Activated effector memory CD4-positive, alpha-beta T cell treated with Interleukin-2 at 50 U/mL for 16 hours (primary cell): ENCODE measurements around the gene CHRNA9.

Experiments used
- DNase-seq: peaks from one replicate; pipeline ENCODE4 v3.0.0-alpha.2; 2020

The CHRNA9 gene

GRCh38 chr4:40347472-40347871 is 12.3 kb downstream of the CHRNA9 start:
- no peak for DNase-seq

- no peak for DNase-seq
Observed at GRCh38 chr4:40348000-40348399, 12.9 kb downstream of the CHRNA9 start.

GRCh38 chr4:40349561-40350198 is 14.5 kb downstream of the CHRNA9 start:
- DNase-seq, result no peak

- DNase-seq, result no peak
Observed at GRCh38 chr4:40350627-40351227, 15.6 kb downstream of the CHRNA9 start.

GRCh38 chr4:40354158-40354557 is 19.0 kb downstream of the CHRNA9 start:
- DNase-seq, result no peak

GRCh38 chr4:40355131-40355530 is 20.0 kb downstream of the CHRNA9 start:
- DNase-seq, result no peak

GRCh38 chr4:40357738-40358137 is 22.6 kb downstream of the CHRNA9 start:
- no peak for DNase-seq

- no peak for DNase-seq
Observed at GRCh38 chr4:40361338-40361737, 26.2 kb downstream of the CHRNA9 start.

GRCh38 chr4:40363382-40363920 is 28.3 kb downstream of the CHRNA9 start:
- DNase-seq, result no peak

- no peak for DNase-seq
Observed at GRCh38 chr4:40363945-40364344, 28.8 kb downstream of the CHRNA9 start.

- no peak for DNase-seq
Observed at GRCh38 chr4:40365766-40366165, 30.6 kb downstream of the CHRNA9 start.

- DNase-seq, result no peak
Observed at GRCh38 chr4:40367451-40367850, 32.3 kb downstream of the CHRNA9 start.

GRCh38 chr4:40369437-40370274 is 34.5 kb downstream of the CHRNA9 start:
- DNase-seq, result no peak

- DNase-seq, result no peak
Observed at GRCh38 chr4:40372651-40373050, 37.5 kb downstream of the CHRNA9 start.

- DNase-seq, result no peak
Observed at GRCh38 chr4:40373636-40374035, 38.5 kb downstream of the CHRNA9 start.

- no peak for DNase-seq
Observed at GRCh38 chr4:40375095-40375494, 40.0 kb downstream of the CHRNA9 start.

- DNase-seq, result no peak
Observed at GRCh38 chr4:40375620-40376019, 40.5 kb downstream of the CHRNA9 start.

- DNase-seq, result no peak
Observed at GRCh38 chr4:40377512-40378365, 42.6 kb downstream of the CHRNA9 start.

- no peak for DNase-seq
Observed at GRCh38 chr4:40378619-40379018, 43.5 kb downstream of the CHRNA9 start.

- no peak for DNase-seq
Observed at GRCh38 chr4:40379248-40379647, 44.1 kb downstream of the CHRNA9 start.

- no peak for DNase-seq
Observed at GRCh38 chr4:40380647-40381046, 45.5 kb downstream of the CHRNA9 start.

GRCh38 chr4:40388239-40388638 is 53.1 kb downstream of the CHRNA9 start:
- no peak for DNase-seq

- no peak for DNase-seq
Observed at GRCh38 chr4:40389986-40390385, 54.9 kb downstream of the CHRNA9 start.
